Measurements from ENCODE around the gene NUP214.
A peak's percentile ranks its signal among the peaks of the same experiment; 100 is the strongest.

NUP214 gene

GRCh38 chr9:131120620-131121228 lies 4.7 kb upstream of the NUP214 start:
- Mint-ChIP-seq H3K27me3 (peaks cover 23% of the 10 kb centered on the region), H3K4me3 (no peak overlapping the region), H3K9me3 (no peaks in the 10 kb centered on the region), H3K27ac (no peak overlapping the region), H3K4me1 (ENCODE audit: low read depth) (peaks cover 3% of the 10 kb centered on the region), H3K36me3 (ENCODE audit: low read depth) (peaks cover 10% of the 10 kb centered on the region)
- no peak for DNase-seq

- Mint-ChIP-seq H3K4me1 (ENCODE audit: low read depth) (peaks cover 8% of the 10 kb centered on the region), H3K36me3 (ENCODE audit: low read depth) (peaks cover 16% of the 10 kb centered on the region), H3K4me3 (no peak overlapping the region), H3K9me3 (no peaks in the 10 kb centered on the region), H3K27me3 (peaks cover 23% of the 10 kb centered on the region), H3K27ac (no peak overlapping the region)
- no peak for DNase-seq
Observed at GRCh38 chr9:131121346-131121745, 4.0 kb upstream of the NUP214 start.

GRCh38 chr9:131122158-131122557 lies 3.2 kb upstream of the NUP214 start:
- H3K27ac Mint-ChIP-seq: no peak overlapping the region

GRCh38 chr9:131125038-131125287 lies 423 bp upstream of the NUP214 start:
- Mint-ChIP-seq H3K4me3 (peak overlapping the region; percentile 99), H3K27me3 (no peaks in the 10 kb centered on the region), H3K27ac (peak overlapping the region; percentile 99), H3K9me3 (no peaks in the 10 kb centered on the region), H3K36me3 (ENCODE audit: low read depth) (peaks cover 48% of the 10 kb centered on the region), H3K4me1 (ENCODE audit: low read depth) (peaks cover 38% of the 10 kb centered on the region)
- no peak for DNase-seq

More at GRCh38 chr9:131122158-131122557, 3.2 kb upstream of the NUP214 start:
- H3K4me3 Mint-ChIP-seq: no peak overlapping the region
- H3K36me3 Mint-ChIP-seq (ENCODE audit: low read depth): peaks cover 20% of the 10 kb centered on the region
- DNase-seq: no peak
- H3K4me1 Mint-ChIP-seq (ENCODE audit: low read depth): peaks cover 14% of the 10 kb centered on the region
- H3K9me3 Mint-ChIP-seq: no peaks in the 10 kb centered on the region
- peaks cover 16% of the 10 kb centered on the region for H3K27me3 Mint-ChIP-seq

GRCh38 chr9:131126059-131126426 lies 657 bp downstream of the NUP214 start:
- no peak for DNase-seq
- Mint-ChIP-seq H3K36me3 (ENCODE audit: low read depth) (peaks cover 59% of the 10 kb centered on the region), H3K4me1 (ENCODE audit: low read depth) (peaks cover 39% of the 10 kb centered on the region), H3K27ac (peak overlapping the region; percentile 99), H3K9me3 (no peaks in the 10 kb centered on the region), H3K4me3 (peak overlapping the region; percentile 99), H3K27me3 (no peaks in the 10 kb centered on the region)

- Mint-ChIP-seq H3K36me3 (ENCODE audit: low read depth) (peaks cover 89% of the 10 kb centered on the region), H3K27ac (peak overlapping the region; percentile 41), H3K9me3 (no peaks in the 10 kb centered on the region), H3K4me3 (no peak overlapping the region), H3K27me3 (no peaks in the 10 kb centered on the region), H3K4me1 (ENCODE audit: low read depth) (peaks cover 39% of the 10 kb centered on the region)
- no peak for DNase-seq
Observed at GRCh38 chr9:131129183-131129582, 3.8 kb downstream of the NUP214 start.

- H3K9me3 Mint-ChIP-seq: no peaks in the 10 kb centered on the region
- H3K4me1 Mint-ChIP-seq (ENCODE audit: low read depth): no peaks in the 10 kb centered on the region
- DNase-seq: no peak
- H3K27me3 Mint-ChIP-seq: no peaks in the 10 kb centered on the region
- H3K27ac Mint-ChIP-seq: no peak overlapping the region
- H3K4me3 Mint-ChIP-seq: no peak overlapping the region
- peaks cover 96% of the 10 kb centered on the region for H3K36me3 Mint-ChIP-seq (ENCODE audit: low read depth)
Observed at GRCh38 chr9:131138676-131139075, 13.3 kb downstream of the NUP214 start.

GRCh38 chr9:131140112-131140511 lies 14.7 kb downstream of the NUP214 start:
- Mint-ChIP-seq H3K27ac (no peak overlapping the region), H3K27me3 (no peaks in the 10 kb centered on the region), H3K4me3 (no peak overlapping the region), H3K4me1 (ENCODE audit: low read depth) (no peaks in the 10 kb centered on the region), H3K36me3 (ENCODE audit: low read depth) (peaks cover 96% of the 10 kb centered on the region), H3K9me3 (no peaks in the 10 kb centered on the region)
- no peak for DNase-seq

- Mint-ChIP-seq H3K4me3 (no peak overlapping the region), H3K9me3 (no peaks in the 10 kb centered on the region), H3K27me3 (no peaks in the 10 kb centered on the region), H3K4me1 (ENCODE audit: low read depth) (no peaks in the 10 kb centered on the region), H3K27ac (no peak overlapping the region), H3K36me3 (ENCODE audit: low read depth) (peaks cover 96% of the 10 kb centered on the region)
- no peak for DNase-seq
Observed at GRCh38 chr9:131140550-131140949, 15.2 kb downstream of the NUP214 start.

- DNase-seq: no peak
- H3K9me3 Mint-ChIP-seq: no peaks in the 10 kb centered on the region
- H3K36me3 Mint-ChIP-seq (ENCODE audit: low read depth): peaks cover 96% of the 10 kb centered on the region
- no peaks in the 10 kb centered on the region for H3K4me1 Mint-ChIP-seq (ENCODE audit: low read depth)
- no peak overlapping the region for H3K4me3 Mint-ChIP-seq
- no peaks in the 10 kb centered on the region for H3K27me3 Mint-ChIP-seq
- H3K27ac Mint-ChIP-seq: no peak overlapping the region
Observed at GRCh38 chr9:131142160-131142559, 16.8 kb downstream of the NUP214 start.

- Mint-ChIP-seq H3K27me3 (no peaks in the 10 kb centered on the region), H3K4me3 (no peak overlapping the region), H3K36me3 (ENCODE audit: low read depth) (peaks cover 96% of the 10 kb centered on the region), H3K4me1 (ENCODE audit: low read depth) (peaks cover 5% of the 10 kb centered on the region), H3K9me3 (no peaks in the 10 kb centered on the region), H3K27ac (peak overlapping the region; percentile 10)
- no peak for DNase-seq
Observed at GRCh38 chr9:131144201-131144600, 18.8 kb downstream of the NUP214 start.

GRCh38 chr9:131145245-131145644 lies 19.9 kb downstream of the NUP214 start:
- Mint-ChIP-seq H3K36me3 (ENCODE audit: low read depth) (peaks cover 96% of the 10 kb centered on the region), H3K4me1 (ENCODE audit: low read depth) (peaks cover 12% of the 10 kb centered on the region), H3K27ac (peak overlapping the region; percentile 13), H3K4me3 (no peak overlapping the region), H3K9me3 (no peaks in the 10 kb centered on the region), H3K27me3 (no peaks in the 10 kb centered on the region)
- no peak for DNase-seq

GRCh38 chr9:131146186-131146585 lies 20.8 kb downstream of the NUP214 start:
- Mint-ChIP-seq H3K9me3 (no peaks in the 10 kb centered on the region), H3K27me3 (no peaks in the 10 kb centered on the region), H3K4me3 (no peak overlapping the region), H3K4me1 (ENCODE audit: low read depth) (peaks cover 12% of the 10 kb centered on the region), H3K36me3 (ENCODE audit: low read depth) (peaks cover 95% of the 10 kb centered on the region), H3K27ac (peak overlapping the region; percentile 29)
- no peak for DNase-seq

GRCh38 chr9:131148276-131148675 lies 22.9 kb downstream of the NUP214 start:
- Mint-ChIP-seq H3K9me3 (no peaks in the 10 kb centered on the region), H3K27me3 (no peaks in the 10 kb centered on the region), H3K36me3 (ENCODE audit: low read depth) (peaks cover 96% of the 10 kb centered on the region), H3K4me3 (no peak overlapping the region), H3K27ac (no peak overlapping the region), H3K4me1 (ENCODE audit: low read depth) (peaks cover 13% of the 10 kb centered on the region)
- no peak for DNase-seq

GRCh38 chr9:131148966-131149687 lies 23.7 kb downstream of the NUP214 start:
- no peak for DNase-seq
- Mint-ChIP-seq H3K27me3 (no peaks in the 10 kb centered on the region), H3K36me3 (ENCODE audit: low read depth) (peaks cover 95% of the 10 kb centered on the region), H3K4me3 (no peak overlapping the region), H3K9me3 (no peaks in the 10 kb centered on the region), H3K27ac (peak overlapping the region; percentile 44), H3K4me1 (ENCODE audit: low read depth) (peaks cover 18% of the 10 kb centered on the region)
